NCI-H82 (cell line): ENCODE data around the gene DLG1.
A peak's percentile ranks its signal among the peaks of the same experiment; 100 is the strongest.
"Not testable (repeated sequence)": the region's sequence is repeated elsewhere in the genome, so short reads cannot be mapped to it uniquely, and the experiment has no call there.

Experiments
- DNase-seq: peaks from one replicate; lab custom pipeline; 2025; lab: John Stamatoyannopoulos, UW

Gene DLG1

GRCh38 chr3:197242784-197243432 is 55.5 kb downstream of the DLG1 start:
- DNase-seq = no peak

- DNase-seq = no peak
Observed at GRCh38 chr3:197241173-197241572, 57.2 kb downstream of the DLG1 start.

GRCh38 chr3:197239857-197240256 is 58.6 kb downstream of the DLG1 start:
- DNase-seq = no peak

GRCh38 chr3:197238842-197239241 is 59.6 kb downstream of the DLG1 start:
- DNase-seq = no peak

GRCh38 chr3:197237897-197238296 is 60.5 kb downstream of the DLG1 start:
- no peak for DNase-seq

GRCh38 chr3:197236362-197236761 is 62.0 kb downstream of the DLG1 start:
- DNase-seq = no peak

- peak; percentile 45 for DNase-seq
Observed at GRCh38 chr3:197234947-197235914, 63.2 kb downstream of the DLG1 start.

- DNase-seq = no peak
Observed at GRCh38 chr3:197231321-197231720, 67.1 kb downstream of the DLG1 start.

GRCh38 chr3:197229836-197230235 is 68.6 kb downstream of the DLG1 start:
- DNase-seq = peak; percentile 37

GRCh38 chr3:197229178-197229577 is 69.2 kb downstream of the DLG1 start:
- DNase-seq = no peak

GRCh38 chr3:197227780-197228574 is 70.4 kb downstream of the DLG1 start:
- no peak for DNase-seq

GRCh38 chr3:197226179-197226578 is 72.2 kb downstream of the DLG1 start:
- DNase-seq = peak; percentile 86

GRCh38 chr3:197225579-197225978 is 72.8 kb downstream of the DLG1 start:
- DNase-seq = no peak

- DNase-seq = peak; percentile 86
Observed at GRCh38 chr3:197224034-197224444, 74.4 kb downstream of the DLG1 start.

- no peak for DNase-seq
Observed at GRCh38 chr3:197222937-197223370, 75.5 kb downstream of the DLG1 start.

- DNase-seq = peak; percentile 78
Observed at GRCh38 chr3:197219619-197220018, 78.8 kb downstream of the DLG1 start.

- DNase-seq = no peak
Observed at GRCh38 chr3:197218210-197218609, 80.2 kb downstream of the DLG1 start.

GRCh38 chr3:197216914-197217313 is 81.5 kb downstream of the DLG1 start:
- DNase-seq = no peak

GRCh38 chr3:197216169-197216860 is 82.1 kb downstream of the DLG1 start:
- DNase-seq = no peak

- no peak for DNase-seq
Observed at GRCh38 chr3:197212290-197212689, 86.1 kb downstream of the DLG1 start.

GRCh38 chr3:197211698-197212097 is 86.7 kb downstream of the DLG1 start:
- DNase-seq = not testable (repeated sequence)
